Measurements from ENCODE around the gene SLC16A8.

GRCh38 chr22:38043151-38044039 lies 40.6 kb downstream of the SLC16A8 start:
- TF ChIP-seq CTCF (IDR thresholded peaks at IDR 0.05) (no peak), EZH2 (IDR thresholded peaks at IDR 0.05; ENCODE audit: borderline replicate concordance, insufficient read depth, low read depth, low read length, poor library complexity, severe bottlenecking) (no peak)
